ENCODE results near the gene EMD. TPM values are rescaled to one million over a fixed set of nuclear protein-coding genes. Genes with fewer than 3 reads are reported as not detected.
"Not testable (repeated sequence)": the region's sequence is repeated elsewhere in the genome, so short reads cannot be mapped to it uniquely, and the experiment has no call there.

The EMD gene
- polyA plus RNA-seq, 3 donors, result 68.3 to 87.4 (median 81.2) TPM

DNA sequence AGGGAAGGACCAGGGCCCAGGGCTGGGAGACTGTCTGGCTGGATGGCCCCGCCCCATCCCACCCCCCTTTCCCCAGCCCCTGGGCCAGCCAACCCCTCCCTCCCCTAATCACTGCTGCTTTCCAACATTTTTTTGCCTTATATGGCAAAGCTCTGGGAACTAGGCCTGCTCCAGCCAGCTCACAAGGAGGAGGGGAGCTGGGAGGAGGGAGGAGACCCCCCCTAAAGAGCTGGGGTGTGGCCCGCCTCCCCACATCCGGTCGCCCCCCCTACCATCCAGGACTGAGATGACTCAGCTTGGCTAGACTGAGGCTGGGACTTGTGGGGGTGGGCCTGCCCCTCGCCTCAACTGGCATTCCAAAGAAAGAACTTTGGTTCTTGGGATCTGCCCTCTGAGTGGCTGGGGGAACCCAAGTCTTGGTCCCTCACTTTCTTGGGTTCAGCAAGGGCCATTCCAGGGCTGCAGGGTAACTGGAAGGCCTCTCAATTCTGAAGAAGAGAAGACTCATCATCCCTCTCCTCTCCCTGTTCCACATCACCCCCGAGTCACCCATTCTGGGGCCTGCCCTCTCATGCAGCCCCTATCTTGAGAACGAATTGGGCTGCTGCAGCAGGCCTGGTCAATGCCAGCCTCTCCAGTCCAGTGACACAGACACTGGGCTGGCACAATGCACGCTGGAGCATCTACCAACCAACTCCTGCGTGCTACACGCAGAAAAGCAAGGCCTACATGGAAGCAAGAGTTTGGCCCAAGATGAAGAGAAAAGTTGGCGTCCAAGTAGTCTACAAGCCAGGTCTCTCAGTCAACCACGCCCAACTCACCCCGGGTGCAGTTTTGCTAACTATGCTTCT lies 9.4 kb upstream of the EMD start:
- DNase-seq, result peak; percentile 87

DNA sequence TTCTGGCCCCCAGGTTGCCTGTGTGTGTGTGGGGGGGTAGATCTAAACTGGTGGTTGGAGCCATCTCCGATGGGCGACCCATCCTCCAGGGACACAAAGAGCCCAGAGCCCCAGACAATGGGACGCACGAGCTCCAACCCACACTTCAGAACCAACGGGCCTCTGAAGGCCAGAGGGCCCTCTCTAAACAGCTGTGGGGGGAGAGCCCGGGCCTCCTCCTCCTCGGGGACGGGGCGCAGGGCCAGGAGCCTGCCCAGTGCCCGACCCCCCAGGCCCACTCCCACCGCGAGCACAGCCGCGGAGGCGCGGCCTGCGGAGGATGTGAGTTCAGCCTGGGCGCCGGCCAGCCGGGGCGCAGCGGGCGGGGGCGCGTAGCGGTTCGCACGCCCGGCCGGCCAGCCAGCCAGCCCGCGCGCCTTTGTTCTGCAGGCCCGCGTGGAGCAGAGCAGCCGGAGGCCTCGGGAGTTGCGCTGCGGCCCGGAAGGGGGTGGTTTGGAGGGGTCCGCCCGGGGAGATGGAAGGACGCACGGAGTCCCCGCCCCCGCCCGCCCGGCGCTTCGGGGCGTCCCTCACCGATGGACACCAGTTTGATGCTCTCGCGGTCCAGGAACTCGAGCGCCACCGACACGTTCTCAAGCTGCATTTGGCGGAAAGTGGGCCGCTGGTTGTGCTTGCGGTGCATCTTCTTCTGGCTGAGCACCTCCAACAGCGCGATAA lies 8.6 kb upstream of the EMD start:
- DNase-seq, result no peak

DNA sequence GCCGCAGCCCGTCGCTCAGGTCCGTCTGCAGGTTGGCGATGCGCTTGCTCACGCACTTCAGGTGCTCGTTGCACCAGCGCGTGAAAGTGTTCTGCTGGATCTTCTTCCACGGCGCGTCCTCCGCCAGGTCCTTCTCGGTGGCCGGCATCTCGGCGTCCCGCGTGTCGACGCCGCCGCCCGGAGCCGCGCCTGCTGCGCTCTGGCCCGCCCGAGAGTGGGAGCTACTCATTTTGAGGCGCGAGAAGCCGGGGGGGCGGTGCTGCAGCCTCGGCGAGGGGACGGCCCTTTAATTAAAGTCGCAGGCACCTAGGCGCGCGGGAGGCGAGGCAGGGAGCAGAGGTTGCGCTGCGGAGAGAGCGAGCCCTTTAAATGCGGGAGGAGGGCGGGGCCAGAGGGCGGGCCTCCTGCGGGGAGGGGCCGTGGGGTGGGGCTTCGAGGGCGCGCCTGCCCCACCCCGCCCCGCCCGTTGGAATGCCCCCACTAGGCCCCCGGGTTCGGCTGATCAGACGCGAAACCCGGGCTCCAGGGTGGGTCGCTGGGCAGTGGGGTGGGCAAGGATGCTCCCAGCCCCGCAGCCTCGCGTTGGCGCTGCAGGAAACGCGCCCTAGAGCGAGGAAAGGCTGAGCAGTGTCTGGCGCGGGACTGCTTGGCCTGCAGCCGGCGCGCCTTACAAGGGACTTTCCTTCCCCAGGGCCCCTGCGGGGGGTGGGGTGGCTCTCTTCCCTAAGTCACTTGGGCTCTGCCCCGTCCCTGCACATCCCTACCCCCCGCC lies 7.9 kb upstream of the EMD start:
- peak; percentile 90 for DNase-seq

DNA sequence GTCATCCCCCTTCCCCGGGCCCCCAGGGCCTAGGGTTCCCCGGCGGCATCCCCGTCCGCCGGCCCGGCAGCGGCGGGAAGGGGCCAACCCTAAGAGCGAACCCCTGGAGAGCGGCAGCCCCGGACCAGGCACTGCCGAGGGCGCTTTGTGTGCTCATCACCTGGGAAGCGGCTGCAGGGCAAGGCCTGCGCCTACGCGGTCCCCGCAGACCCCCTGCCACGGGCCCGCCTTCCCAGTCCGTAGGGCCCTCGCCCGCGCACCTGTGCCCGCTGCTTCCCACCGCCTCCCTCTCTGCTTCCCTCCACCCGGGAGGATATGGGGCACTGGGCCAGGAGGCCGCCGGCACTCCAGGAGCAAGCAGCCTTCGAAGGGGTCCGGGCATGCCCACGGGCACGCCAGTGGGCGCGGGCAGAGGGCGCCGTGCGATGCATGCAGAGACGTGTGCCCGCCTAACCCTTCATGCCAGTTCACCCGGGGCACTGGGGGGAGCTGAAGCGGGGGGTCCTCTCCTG lies 7.2 kb upstream of the EMD start:
- no peak for DNase-seq

DNA sequence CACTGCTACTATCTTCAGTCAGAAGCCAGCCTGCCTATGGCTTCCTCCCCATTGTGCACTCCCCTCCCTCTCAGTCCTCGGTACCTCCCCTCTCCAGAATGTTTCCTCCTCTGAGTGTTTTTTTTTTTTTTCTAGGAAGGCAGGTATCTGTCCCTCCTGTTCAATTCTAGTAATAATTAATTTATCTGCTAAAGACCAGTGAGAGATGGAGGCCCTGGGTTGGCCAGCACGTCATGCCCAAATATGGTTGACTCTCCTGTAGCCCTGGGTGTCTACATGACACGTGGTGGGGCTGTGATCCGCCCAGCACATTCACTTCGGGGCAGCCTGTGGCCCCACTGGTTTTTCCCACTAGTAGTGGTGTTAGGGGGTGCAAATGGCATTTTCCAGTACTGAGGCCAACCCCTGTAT lies 6.5 kb upstream of the EMD start:
- no peak for DNase-seq

DNA sequence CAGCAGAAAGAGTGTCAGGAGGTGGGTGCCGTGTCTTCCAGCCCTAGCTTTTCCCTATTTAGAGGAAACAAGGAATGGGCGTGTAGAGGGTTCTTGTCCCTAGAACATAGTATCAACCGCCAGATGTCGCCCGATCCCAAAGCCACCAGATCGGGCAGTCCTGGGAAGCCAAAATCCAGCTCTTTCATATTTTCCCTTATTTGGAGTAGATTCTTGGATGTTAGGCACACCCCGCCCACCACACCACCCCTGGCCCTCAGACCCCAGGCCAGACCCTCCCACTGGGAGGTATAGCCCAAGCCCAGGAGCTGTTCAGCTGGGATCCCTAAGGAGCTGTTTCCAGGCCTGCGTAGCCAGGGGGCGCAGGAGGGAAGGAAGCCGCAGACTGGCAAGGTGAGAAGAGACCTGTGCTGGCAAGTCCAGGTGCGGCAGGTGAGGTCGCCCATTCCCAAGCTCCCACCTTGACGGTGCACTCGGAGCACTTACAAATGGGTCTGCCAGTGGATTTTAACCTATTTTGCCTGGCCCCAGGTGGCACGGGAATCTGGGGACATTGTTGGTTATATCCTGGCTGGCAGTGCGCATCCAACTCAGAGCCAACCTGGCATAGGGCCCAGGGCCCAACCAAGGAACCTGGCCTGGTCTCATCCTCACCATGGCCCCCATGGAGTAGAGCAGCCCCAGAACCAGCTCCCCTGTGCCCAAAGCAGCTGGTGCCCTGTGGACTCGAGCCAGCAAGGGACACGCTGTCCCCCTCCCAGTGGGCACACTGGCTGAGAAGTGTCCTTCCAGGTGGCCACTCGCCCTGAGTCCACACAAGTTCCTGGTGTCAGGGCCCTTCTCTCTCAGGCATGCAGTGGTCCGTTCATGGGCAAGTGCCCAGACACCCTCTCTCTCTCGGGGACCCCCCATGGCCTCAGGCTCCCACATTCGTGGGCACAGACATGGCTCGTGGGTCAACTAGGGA lies 5.5 kb upstream of the EMD start:
- DNase-seq, result no peak

DNA sequence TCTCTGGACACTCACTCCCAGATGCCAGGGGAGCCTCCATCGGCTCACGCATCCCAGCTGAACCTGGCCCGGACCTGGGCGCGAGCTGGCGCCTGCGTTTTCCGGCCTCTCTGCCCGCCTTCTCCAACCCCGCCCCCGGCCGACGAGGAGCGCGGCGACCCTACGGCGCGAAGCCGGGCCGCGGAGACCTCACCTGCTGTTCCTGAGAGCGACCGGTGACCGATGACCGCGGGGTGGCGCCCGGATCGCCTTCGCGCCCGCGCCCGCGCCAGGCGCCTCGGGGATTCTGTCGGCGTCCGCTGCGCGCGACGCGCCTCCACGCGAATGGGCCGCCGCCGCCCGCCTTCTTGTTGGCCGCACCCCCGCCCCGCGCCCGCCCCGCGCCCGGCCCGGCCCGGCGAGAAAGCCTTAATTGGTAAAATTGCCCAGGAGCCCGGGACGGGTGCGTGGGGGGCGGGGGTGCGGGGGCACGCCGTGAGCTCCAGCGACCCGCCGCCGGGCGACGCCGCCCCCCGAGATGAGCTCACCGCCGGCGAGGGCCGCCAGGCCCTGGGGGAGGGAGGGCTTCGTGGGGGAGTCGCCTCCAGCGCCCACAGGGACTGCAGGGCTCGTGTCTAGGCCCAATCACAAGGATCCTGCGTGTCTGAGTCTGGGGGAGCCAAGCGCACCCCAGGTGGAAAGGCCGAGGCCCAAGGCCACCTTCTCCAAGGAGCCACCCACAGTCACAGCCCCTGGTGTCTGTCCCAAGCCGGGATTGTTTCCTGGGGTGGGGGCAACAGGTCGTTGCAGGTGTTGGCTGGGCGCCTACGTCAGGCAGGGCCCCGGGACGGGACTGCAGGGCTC lies 4.6 kb upstream of the EMD start, which contains the start of gene FLNA:
Gene FLNA (minus strand): TSS at position 322 of the 843 bp plus-strand sequence. CDS start 3,389 bp downstream, outside the sequence.
- no peak for DNase-seq

DNA sequence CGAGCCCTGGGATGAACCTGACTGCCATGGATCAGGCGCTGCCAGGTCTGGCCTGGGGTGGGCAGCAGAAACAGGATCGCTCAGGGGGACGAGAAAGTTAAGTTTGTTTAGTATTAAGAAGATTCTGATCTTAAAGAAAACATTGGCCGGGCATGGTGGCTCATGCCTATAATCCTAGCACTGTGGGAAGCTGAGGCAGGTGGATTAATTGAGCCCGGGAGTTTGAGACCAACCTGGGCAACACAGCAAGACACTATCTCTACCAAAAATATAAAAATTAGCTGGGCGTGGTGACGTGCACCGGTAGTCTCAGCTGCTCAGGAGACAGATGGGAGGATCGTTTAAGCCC lies 4.0 kb upstream of the EMD start:
- no peak for DNase-seq

DNA sequence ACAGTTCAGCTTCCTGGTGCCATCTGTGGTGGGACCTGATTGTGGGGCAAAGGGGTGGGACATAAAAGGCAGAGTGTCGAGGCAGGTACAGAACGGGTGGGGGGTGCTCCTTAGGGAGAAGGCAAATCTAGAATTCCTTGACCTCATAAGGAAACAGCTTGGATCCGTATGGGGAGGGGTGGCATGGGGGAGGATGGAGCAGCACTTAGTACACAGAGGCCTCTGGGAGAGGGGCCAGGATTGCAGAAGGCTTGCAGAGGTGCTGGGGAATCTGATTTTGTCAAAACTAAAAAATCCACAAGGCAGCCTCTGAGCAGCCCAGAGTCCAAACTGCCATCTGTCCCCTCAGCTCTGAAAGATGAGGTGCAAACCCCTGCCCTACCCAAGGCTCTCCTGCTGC lies 2.3 kb upstream of the EMD start:
- no peak for DNase-seq

DNA sequence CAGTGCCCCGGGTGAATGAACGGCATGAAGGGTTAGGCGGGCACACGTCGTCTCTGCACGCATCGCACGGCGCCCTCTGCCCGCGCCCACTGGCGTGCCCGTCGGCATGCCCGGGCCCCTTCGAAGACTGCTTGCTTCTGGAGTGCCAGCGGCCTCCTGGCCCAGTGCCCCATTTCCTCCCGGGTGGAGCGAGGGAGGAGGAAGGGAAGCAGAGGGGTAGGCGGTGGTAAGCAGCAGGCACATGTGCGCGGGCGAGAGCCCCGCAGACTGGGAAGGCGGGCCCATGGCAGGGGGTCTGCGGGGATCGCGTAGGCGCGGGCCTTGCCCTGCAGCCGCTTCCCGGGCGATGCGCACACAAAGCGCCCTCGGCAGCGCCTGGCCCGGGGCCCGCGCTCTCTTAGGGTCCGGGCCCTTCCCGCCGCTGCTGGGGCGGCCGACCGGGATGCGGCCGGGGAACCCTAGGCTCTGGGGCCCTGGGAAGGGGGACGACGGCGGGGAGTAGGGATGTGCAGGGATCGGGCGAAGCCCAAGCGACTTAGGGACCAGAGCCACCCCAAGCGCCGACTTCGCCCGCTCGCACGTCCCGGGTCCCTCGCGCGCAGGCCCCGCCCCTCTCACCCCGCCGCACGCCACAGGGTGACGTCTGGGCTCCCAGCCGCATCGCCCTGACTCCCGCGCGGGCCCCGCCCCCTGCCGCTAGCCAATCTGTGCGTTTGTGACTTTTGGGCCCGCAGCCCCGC lies 866 bp upstream of the EMD start:
- DNase-seq, result no peak

DNA sequence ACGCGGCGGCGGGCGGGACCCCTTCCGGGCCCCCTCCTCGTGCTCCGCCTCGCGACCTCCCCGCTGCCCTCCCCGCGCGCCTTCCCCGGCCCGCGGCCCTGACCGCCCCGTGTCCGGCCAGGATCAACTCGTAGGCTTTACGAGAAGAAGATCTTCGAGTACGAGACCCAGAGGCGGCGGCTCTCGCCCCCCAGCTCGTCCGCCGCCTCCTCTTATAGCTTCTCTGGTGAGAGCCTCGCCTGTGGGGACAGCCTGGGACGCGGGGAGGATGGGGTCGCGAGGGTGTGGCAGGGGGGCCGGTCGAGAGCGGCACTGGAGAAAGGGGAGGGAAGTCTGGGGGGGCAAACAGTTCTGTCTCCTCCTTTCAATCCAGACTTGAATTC lies 465 bp downstream of the EMD start:
- DNase-seq, result no peak

DNA sequence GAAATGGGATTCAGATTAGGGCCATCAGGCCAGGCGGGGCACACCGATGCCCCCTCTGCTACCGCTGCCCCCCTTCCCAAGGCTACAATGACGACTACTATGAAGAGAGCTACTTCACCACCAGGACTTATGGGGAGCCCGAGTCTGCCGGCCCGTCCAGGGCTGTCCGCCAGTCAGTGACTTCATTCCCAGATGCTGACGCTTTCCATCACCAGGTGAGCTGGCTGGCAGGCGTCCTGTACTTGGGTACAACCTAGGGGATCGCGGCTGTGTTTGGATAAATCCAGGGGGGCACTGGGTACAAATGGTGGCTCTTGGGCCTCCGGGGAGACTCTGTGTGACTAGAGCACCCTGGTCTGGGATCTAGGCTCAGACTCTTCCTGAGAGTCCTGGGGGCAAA lies 1.1 kb downstream of the EMD start:
- no peak for DNase-seq

DNA sequence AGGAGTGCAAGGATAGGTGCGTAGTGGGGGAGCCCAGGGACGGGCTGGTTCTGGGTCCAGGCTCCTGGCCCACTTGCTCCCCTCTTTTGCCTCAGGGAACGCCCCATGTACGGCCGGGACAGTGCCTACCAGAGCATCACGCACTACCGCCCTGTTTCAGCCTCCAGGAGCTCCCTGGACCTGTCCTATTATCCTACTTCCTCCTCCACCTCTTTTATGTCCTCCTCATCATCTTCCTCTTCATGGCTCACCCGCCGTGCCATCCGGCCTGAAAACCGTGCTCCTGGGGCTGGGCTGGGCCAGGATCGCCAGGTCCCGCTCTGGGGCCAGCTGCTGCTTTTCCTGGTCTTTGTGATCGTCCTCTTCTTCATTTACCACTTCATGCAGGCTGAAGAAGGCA lies 1.7 kb downstream of the EMD start:
- DNase-seq, result no peak

DNA sequence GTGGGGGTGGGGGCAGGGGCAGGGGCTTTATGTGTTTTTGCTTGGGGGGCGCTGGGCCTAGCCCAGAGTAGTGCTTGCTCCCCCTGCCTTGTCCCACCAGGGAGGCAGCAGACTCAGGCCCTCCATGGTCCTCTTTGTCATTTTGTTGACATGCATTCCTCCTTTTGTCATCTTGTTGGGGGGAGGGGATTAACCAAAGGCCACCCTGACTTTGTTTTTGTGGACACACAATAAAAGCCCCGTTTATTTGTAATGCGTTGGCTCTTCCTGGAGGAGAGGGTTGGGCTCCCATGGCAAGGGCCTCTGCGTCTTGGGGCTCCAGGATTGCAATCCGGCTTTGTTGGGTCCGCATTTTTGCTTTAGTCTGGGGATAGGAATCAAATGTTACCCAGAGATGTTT lies 2.2 kb downstream of the EMD start:
- no peak for DNase-seq

DNA sequence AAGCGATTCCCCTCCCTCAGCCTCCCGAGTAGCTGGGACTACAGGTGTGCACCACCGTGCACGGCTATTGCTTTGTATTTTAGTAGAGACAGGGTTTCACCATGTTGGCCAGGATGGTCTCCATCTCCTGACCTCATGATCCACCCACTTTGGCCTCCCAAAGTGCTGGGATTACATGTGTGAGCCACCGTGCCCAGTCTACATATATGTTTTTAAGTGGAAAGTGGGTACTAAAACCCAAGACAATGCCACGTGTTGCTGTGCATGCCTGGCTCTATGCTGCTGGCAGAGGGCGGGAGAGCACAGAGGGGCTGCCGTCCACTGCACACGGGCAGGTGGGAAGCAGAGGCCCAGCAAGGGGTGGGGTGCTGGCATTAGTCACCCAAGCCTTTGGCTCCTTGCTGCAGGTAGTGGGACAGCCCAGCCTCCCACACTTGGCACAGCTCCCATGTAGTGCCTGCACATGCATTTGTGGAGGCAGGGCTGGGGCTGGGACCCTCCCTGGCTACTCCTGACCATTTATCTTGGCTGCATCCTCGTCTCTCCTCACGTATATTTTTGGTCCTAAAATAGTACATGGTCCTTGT lies 3.5 kb downstream of the EMD start:
- no peak for DNase-seq

DNA sequence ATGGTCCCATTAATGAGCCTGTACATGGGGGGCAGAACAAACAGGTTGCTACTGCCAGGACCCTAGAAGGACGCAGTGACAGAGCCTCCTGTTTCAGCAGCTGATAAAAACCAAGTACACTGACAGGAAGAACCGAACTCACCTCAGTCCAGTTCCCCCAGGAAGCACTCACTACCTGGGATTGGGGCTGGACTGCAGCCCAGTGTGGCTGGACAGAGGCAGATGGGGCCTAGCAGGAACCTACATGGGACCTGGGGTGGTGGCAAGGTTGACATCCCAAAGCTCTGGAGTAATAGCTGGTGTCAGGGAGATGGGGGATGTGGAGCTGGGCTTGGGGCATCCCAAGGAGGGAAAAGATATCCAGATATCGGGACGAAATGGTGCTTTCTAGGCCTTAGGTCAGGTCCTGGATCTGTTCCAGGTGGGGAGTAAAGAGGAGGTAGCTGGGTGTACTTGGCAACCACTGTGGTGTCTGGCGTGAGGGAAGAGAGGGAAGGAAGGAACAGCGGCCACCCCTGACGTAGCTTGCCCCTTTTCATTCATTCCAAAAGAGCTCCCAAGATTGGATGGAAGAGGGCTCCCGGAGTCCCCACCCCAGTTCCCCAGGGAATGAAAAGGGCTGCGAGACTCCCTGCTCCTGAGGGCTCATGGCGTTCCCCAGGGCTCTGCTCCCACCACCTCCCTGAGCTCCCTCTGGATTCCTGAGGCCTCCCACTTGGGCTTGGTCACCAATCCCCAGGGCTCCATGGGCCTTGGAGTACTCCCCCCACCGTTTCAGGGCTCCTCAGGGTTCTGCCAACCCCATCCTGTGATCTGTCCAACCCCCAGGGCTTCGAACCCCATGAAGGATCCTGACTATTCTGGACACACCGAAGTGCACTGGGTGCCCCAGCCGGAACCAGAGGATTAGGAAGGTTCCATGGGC lies 4.5 kb downstream of the EMD start:
- no peak for DNase-seq

DNA sequence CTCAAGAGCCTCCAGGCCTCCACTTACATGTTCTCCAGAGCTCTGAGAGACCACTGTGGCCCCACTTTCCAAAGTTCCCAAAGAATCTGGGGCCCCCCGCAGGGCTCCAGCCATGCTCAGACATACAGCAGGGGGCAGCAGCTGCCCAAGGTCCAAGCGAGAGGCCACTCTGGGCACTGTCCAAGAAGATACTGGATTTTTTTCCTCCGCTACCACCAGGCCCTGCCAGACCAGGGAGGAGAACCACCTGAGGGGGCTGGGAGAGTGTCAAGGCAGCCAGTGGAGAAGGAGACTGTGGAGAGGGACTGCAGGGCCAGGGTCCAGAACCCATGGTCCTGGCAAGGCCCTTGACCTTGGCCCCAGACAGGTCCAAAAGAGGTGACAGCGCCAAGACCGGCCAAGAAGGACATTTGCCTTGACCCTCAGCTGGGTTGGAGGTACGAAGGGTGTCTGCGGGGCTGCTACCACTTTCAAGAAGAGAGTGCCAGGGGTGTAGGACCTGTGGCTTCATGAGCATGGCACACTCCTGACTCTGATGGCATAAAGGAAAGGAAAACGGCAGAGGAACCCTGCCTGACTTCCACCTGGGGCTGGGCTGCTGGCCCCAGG lies 5.3 kb downstream of the EMD start:
- DNase-seq, result no peak

DNA sequence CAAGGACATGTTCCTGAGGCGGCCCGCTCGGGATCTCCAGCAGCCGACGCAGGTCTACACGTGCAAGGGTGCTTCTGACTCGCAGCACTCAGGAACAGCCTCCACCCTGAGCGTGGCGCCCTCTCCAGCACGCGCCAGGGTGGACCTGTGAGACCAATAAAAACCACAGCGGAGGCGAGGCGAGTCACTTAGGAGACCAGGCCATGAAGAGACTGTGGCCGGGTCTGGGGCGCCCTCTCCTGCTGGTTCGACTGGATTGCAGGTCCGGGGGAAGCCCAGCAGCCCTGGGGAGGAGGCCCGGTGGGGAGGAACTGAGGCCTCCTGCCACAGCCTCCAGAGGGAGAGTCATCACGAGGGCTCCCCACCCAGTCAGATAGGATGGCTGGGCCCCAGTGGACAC lies 9.0 kb downstream of the EMD start:
- not testable (repeated sequence) for DNase-seq
